RWPE2 (cell line): Measurements from ENCODE around the gene LENG9.

Experiments used
- ATAC-seq: fragments of 200-7000 bp; cut with Tn5 transposase; 3 replicates; pipeline ENCODE4 v1.9.1; 2021; ENCODE audit warnings: low read depth
- DNase-seq: peaks from one replicate; pipeline ENCODE4 v3.0.0-alpha.2; 2020; ENCODE audit warnings: low spot score
- H3K27ac ChIP-seq: fragments of 450-650 bp; 2 replicates; pipeline ENCODE4 v1.5.1; 2017; ENCODE audit warnings: mild to moderate bottlenecking; ENCODE audit not compliant: poor library complexity, severe bottlenecking
- H3K27me3 ChIP-seq: fragments of 250-450 bp; sonication (Bioruptor Pico); 2 replicates; pipeline ENCODE4 v1.5.1; 2021; ENCODE audit warnings: mild to moderate bottlenecking, moderate library complexity; ENCODE audit not compliant: insufficient read depth, poor library complexity, severe bottlenecking
- H3K36me3 ChIP-seq: fragments of 250-450 bp; sonication (Bioruptor Pico); 2 replicates; pipeline ENCODE4 v1.5.1; 2020; ENCODE audit warnings: low read depth, mild to moderate bottlenecking, moderate library complexity
- H3K4me1 ChIP-seq: fragments of 250-450 bp; sonication (Bioruptor Pico); 2 replicates; pipeline ENCODE4 v1.5.1; 2021; ENCODE audit warnings: mild to moderate bottlenecking, moderate library complexity; ENCODE audit not compliant: insufficient read depth, poor library complexity, severe bottlenecking
- H3K4me3 ChIP-seq: fragments of 250-450 bp; sonication (Bioruptor Pico); 2 replicates; pipeline ENCODE4 v1.5.1; 2021; ENCODE audit warnings: mild to moderate bottlenecking, moderate library complexity; ENCODE audit not compliant: severe bottlenecking
- H3K9me3 ChIP-seq: fragments of 250-450 bp; sonication (Bioruptor Pico); 2 replicates; pipeline ENCODE4 v1.5.1; 2021; ENCODE audit warnings: mild to moderate bottlenecking, moderate library complexity; ENCODE audit not compliant: severe bottlenecking
- TF ChIP-seq, protein P1 (sequence below): fragments of 450-650 bp; IDR thresholded peaks from one replicate; pipeline ENCODE4 v1.5.1; 2017; ENCODE audit warnings: mild to moderate bottlenecking, moderate library complexity; ENCODE audit not compliant: poor library complexity, severe bottlenecking

The LENG9 gene

DNA sequence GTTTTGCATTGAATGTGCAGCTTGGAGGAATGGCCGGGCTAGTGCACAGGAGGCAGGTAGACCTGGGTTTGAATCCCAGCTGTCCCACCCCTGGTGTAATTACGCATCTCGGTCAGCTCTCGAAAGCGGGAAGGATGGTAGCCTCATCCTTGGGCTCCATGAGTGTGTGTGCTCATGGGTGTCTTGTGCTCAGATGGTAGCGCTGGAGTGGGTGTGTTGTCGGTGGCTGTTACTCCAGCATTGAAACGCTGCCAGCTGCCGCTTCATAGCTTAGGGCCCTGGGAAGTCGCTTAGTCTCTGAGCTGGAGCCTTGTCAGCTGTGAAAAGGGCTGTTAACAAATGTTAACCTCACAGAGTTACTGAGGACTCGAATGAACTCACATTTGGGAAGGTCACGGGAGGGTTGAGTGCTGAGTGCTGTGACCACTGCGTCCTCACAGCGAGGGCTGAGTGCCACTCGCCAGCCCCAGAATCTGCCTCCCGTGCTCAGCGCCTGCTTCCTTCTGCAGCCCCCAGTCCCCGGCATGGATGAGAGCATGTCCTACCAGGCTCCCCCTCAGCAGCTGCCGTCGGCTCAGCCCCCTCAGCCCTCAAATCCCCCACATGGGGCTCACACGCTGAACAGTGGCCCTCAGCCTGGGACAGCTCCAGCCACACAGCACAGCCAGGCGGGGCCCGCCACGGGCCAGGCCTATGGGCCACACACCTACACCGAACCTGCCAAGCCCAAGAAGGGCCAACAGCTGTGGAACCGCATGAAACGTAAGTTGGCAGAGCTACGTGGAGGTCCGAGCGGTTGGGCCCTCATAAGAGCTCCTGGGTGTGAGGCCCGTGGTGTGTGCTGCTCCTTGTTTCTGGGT is 9.4 kb downstream of the LENG9 start:
- H3K9me3 ChIP-seq, result no peaks in the 10 kb centered on the region
- TF ChIP-seq, protein P1, sequence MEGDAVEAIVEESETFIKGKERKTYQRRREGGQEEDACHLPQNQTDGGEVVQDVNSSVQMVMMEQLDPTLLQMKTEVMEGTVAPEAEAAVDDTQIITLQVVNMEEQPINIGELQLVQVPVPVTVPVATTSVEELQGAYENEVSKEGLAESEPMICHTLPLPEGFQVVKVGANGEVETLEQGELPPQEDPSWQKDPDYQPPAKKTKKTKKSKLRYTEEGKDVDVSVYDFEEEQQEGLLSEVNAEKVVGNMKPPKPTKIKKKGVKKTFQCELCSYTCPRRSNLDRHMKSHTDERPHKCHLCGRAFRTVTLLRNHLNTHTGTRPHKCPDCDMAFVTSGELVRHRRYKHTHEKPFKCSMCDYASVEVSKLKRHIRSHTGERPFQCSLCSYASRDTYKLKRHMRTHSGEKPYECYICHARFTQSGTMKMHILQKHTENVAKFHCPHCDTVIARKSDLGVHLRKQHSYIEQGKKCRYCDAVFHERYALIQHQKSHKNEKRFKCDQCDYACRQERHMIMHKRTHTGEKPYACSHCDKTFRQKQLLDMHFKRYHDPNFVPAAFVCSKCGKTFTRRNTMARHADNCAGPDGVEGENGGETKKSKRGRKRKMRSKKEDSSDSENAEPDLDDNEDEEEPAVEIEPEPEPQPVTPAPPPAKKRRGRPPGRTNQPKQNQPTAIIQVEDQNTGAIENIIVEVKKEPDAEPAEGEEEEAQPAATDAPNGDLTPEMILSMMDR, result no peak
- peaks cover 87% of the 10 kb centered on the region for H3K36me3 ChIP-seq
- no peak overlapping the region for H3K27ac ChIP-seq
- no peak for DNase-seq
- H3K4me3 ChIP-seq, result no peak overlapping the region
- peaks cover 6% of the 10 kb centered on the region for H3K4me1 ChIP-seq
- no peak for ATAC-seq
- no peaks in the 10 kb centered on the region for H3K27me3 ChIP-seq

DNA sequence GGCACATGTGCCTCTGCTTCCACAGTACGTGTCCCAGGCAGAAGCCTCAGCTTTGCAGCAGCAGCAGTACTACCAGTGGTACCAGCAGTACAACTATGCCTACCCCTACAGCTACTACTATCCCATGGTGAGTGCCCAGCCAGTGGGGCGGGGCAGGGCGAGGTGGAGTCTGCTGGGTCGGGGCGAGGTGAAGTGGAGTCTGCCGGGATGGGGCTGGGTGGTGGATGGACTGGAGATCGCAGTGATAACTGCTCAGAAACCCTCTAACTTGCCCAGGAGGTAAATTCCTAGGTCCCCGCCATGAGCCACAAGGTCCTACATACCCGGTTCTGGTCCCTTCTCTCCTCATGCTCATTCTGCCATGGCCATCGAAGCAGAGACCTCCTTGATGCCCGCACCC is 11.0 kb downstream of the LENG9 start:
- TF ChIP-seq, protein P1, result no peak
- ATAC-seq (no peak), DNase-seq (no peak)
- H3K4me1 ChIP-seq, result peaks cover 6% of the 10 kb centered on the region
- H3K4me3 ChIP-seq, result no peak overlapping the region
- no peaks in the 10 kb centered on the region for H3K27me3 ChIP-seq
- H3K36me3 ChIP-seq, result peaks cover 73% of the 10 kb centered on the region
- H3K27ac ChIP-seq, result no peak overlapping the region
- no peaks in the 10 kb centered on the region for H3K9me3 ChIP-seq

DNA sequence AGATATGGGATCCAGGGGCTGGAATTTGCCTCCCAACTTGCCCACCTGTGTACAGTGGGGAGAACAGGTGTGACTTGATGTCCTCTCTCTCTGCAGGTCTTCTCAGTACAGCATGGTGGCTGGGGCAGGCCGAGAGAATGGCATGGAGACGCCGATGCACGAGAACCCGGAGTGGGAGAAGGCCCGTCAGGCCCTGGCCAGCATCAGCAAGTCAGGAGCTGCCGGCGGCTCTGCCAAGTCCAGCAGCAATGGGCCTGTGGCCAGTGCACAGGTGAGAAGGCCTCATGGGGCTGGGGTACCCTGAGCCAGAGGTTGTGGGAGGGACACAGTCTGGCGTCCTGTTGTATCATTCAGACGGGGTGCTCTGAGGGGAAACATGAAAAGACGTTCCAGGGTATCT is 11.6 kb downstream of the LENG9 start:
- no peaks in the 10 kb centered on the region for H3K9me3 ChIP-seq

DNA sequence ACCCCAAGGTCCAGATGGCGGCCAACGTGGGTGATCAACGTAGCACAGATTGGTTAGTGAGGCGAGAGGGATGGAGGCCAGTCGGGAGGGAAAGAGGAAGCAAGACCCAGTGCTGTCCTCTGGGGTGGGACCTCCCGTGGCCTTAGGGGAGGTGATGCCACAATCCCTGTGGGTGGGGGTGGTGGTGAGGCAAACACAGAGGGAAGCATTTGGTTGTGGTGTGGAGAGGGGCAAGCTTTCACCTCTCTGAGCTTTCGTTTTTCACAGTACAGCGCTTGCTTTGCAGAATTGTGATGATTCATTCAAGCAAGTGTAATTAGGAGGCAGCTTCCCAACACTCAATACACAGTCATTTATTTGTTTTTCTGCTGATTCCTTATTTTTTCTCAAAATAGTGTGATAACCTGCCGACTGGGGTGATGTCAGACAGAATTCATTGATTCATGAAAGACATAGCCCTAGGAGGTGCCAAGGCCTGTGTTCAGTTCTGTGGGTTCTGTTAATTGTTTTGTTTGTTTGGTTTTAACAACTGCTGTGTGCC is 12.2 kb downstream of the LENG9 start:
- no peak overlapping the region for H3K27ac ChIP-seq
- TF ChIP-seq, protein P1, result no peak
- H3K27me3 ChIP-seq, result no peaks in the 10 kb centered on the region
- peaks cover 70% of the 10 kb centered on the region for H3K36me3 ChIP-seq
- no peaks in the 10 kb centered on the region for H3K9me3 ChIP-seq
- no peak for ATAC-seq
- H3K4me3 ChIP-seq, result no peak overlapping the region
- peaks cover 15% of the 10 kb centered on the region for H3K4me1 ChIP-seq
- no peak for DNase-seq

More for the DNA sequence above, 11.6 kb downstream of the LENG9 start:
- no peak overlapping the region for H3K4me3 ChIP-seq
- no peaks in the 10 kb centered on the region for H3K27me3 ChIP-seq
- no peak overlapping the region for H3K27ac ChIP-seq
- DNase-seq, result no peak
- peaks cover 71% of the 10 kb centered on the region for H3K36me3 ChIP-seq
- H3K4me1 ChIP-seq, result peaks cover 10% of the 10 kb centered on the region
- ATAC-seq, result no peak
- TF ChIP-seq, protein P1, result no peak

DNA sequence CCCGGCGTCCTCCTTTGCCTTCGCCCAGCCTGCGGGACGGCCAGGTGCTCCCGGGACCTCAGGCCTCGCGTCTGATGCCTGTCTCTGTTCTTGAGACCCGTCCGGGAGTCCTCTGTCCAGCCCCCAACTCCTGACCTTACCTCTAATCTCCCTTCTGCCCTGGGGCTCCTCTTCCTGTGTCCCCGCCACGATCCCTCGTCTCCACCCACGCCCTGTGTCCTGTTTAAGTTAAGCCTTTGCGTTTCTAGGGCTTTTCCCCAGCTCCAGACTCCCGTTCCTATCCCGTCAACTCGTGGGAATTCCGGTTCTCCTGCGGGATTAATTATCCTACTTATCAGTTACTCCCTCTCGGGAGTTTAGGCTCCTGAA is 13.9 kb downstream of the LENG9 start:
- H3K27me3 ChIP-seq, result no peaks in the 10 kb centered on the region
- peak overlapping the region; percentile 90 for H3K4me3 ChIP-seq
- TF ChIP-seq, protein P1, result no peak
- ATAC-seq, result no peak
- peaks cover 57% of the 10 kb centered on the region for H3K36me3 ChIP-seq
- no peaks in the 10 kb centered on the region for H3K9me3 ChIP-seq
- peak overlapping the region; percentile 70 for H3K27ac ChIP-seq
- no peak for DNase-seq
- H3K4me1 ChIP-seq, result peaks cover 15% of the 10 kb centered on the region
